Dermis microvascular lymphatic vessel endothelial cell (primary cell): ENCODE results near the gene CES3. TPM values are rescaled to one million over a fixed set of nuclear protein-coding genes. Genes with fewer than 3 reads are reported as not detected.
A peak's percentile ranks its signal among the peaks of the same experiment; 100 is the strongest.

Experiments
- DNase-seq, 2 donors: peaks; one replicate each; pipeline versions ENCODE4 v3.0.0 to v3.0.0-alpha.2; 2010; ENCODE audit warnings: low read depth in 2 of 2
- total RNA-seq: library from RNA; depleted of rRNA; stranded (reverse); fragments of >200 nt; gene quantifications from 2 replicates; pipeline ENCODE4 v1.2.1, GENCODE V29; 2014

Gene CES3, protein sequence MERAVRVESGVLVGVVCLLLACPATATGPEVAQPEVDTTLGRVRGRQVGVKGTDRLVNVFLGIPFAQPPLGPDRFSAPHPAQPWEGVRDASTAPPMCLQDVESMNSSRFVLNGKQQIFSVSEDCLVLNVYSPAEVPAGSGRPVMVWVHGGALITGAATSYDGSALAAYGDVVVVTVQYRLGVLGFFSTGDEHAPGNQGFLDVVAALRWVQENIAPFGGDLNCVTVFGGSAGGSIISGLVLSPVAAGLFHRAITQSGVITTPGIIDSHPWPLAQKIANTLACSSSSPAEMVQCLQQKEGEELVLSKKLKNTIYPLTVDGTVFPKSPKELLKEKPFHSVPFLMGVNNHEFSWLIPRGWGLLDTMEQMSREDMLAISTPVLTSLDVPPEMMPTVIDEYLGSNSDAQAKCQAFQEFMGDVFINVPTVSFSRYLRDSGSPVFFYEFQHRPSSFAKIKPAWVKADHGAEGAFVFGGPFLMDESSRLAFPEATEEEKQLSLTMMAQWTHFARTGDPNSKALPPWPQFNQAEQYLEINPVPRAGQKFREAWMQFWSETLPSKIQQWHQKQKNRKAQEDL
- not detected in 2 replicates for total RNA-seq

GRCh38 chr16:66961065-66961744, at the start of gene CES3:
TSS of gene CES3 (plus strand) at chr16:66961266. CDS start at chr16:66961308, 42 bp downstream.
- DNase-seq: peak; percentile 28 to 66

DNA sequence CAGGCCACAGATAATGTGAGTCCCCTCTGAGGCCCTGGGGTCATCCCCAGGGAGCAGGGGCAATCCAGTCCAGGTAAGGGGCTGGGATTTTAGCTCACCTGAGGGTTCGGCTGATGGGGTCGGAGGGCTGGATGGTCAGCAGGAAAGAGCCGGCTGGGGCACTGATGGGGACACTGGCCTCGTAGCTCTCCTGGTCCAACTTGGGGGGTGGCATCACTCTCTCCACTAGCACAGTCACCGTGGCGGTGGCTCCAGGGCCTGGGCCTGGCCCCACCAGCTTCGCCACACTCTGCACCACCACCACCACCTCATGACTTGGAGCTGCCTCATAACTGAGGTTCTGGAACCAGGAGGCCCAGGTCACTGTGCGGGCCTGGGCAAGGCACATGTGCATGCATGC, 49.3 kb upstream of the CES3 start:
- DNase-seq: no peak

DNA sequence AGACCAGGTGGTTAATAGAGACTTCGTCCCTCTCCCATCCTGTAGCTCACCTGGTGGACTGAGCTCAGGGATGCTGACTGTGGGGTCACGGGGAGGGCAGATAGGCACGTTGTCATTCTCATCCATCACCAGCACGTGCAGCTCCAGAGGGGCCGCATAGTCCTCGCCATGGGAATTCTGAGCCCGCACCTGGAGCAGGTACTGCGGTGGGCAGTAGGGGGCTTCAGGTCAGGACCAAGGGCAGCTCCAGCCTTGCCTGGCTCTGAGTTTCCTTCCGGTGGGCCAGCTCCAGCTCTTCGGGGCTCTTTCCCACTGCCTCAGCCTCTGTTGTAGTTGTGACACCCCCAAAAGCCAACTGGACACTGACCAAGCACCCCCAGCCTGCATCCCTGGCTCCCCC, 48.0 kb upstream of the CES3 start:
- no peak for DNase-seq

GRCh38 chr16:66913711-66914110, 47.4 kb upstream of the CES3 start:
- DNase-seq: no peak

DNA sequence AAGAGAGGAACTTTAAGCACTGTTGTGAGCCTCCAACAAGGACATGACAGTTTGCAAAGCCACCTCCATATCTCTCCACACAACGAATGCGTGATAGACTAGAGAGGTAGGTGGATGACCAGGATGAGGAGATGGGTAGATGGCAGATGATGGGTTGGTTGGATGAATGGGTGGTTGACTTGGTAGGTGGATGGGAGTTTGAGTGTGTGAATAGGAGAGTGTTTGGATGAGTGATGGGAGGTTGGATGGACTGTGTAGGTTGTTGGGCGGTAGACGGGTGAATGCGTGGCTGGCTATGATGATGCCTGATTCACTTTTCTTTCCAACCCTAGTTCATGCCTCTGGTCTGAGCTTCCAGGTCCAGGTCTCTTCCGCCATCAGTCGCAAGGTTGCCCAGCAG, 46.5 kb upstream of the CES3 start:
- no peak for DNase-seq

DNA sequence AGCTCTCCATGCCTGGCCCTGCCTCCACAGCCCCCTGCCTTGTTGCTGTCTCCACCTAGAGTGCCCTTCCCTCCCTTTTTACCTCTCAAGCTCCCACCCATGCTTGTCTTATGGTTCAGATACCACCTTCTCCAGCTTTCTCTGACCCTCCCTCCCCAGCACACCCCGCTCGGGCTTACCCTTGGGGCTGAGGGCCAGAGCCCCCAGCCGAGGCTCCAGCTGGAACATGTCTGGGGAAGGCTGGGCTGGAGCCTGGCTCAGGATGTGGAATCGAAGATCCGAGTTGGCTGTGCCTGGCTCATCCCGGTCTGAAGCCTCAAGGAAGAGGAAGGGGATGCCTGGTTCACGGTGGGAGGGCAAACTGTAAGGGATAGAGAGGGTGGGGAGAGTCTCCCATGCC, 46.0 kb upstream of the CES3 start:
- no peak for DNase-seq

DNA sequence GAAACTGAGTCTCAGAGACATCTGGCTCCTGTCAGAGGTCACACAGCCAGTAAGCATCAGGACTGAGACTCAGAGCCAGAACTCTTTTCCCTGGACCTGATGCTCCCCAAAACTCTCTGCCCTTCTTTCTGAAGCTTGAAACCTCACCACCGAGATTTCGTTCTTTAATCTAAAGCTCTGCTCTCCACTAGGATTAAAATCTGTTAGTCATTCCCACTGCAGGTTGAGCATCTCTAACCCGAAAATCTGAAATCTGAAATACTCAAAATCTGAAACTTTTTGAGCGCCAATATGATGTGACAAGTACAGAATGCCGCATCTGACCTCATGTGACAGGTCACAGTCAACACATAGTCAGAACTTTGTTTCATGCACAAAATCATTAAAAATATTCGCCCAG, 44.5 kb upstream of the CES3 start:
- DNase-seq: no peak

GRCh38 chr16:66917741-66918140, 43.3 kb upstream of the CES3 start:
- no peak for DNase-seq

- DNase-seq: no peak
Observed at GRCh38 chr16:66918355-66918754, 42.7 kb upstream of the CES3 start.

DNA sequence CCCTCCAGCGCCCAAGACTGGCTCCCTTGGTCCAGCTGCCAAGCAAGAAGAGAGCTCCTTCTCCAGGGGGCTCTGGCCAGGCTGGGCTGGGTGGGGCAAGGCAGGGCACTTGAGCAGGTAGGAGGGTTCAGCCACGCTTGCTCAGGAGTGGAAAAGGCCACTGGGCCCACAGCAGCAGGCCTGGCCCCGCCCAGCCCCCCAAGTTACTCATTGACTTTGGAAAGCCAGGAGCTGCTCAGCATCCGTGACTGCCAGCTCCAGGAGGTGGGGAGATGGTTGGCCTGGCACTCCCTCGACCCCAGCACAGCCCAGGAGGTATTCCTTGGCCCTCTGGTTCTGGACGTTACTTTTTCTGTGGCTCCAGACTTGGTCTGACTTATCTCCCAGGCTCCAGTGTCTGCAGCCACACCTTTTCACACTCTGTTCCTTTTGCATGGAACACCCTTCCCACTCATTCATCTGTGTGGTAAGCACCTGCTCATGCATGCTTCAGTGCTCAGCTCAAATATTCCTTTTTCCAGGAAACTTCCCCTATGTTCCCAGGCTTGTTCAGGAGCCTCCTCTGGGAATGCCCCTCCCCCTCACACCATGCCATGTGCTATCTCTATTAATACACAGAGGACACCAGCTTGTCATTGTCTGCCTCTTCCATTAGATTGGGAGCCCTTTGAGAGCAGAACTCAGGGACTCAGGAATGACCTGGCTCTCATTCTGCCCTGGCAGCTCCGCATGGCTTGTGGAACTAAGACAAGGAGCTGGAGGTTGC, 42.1 kb upstream of the CES3 start, which contains the start of gene CDH16:
CDH16 (minus strand) TSS at position 83 of the 766 bp plus-strand sequence. CDS start 820 bp downstream, outside the sequence.
- DNase-seq: no peak

- no peak for DNase-seq
Observed at GRCh38 chr16:66919569-66920298, 41.3 kb upstream of the CES3 start.

- no peak for DNase-seq
Observed at GRCh38 chr16:66920299-66920590, 40.8 kb upstream of the CES3 start.

DNA sequence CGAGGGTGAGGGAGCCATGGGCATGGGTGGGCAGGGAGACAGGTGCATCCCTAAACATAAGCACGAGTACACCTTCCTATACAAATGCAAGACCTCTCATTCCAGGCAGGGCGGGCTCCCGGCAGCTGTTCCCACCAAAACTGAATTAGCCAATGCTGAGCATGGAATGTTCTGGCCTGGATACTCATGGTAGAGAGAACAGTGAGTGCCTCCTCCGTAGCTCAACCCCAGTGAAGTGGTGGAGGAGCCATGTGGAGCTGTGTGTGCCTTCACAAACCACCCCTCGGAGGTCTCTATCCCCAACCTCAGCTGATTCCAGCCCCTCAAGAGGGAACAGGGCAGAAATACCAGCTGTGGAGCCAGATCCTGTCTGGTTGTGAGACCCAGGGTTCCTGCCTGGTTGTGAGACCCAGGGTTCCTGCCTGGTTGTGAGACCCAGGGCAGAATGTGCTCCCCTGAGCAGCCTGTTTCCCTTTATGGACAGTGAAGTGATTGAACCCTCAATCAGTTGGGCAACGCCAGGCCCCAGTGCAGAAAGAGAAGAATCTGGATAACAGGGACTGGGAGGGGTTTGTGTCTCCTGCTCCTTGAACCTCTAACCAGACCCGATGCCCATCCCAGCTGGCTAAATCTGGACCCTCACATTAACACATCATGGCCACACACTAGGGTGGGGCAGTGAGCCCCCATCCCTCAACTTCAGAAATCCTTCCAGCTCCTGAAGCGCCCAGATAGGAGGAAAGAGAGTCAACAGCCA, 40.0 kb upstream of the CES3 start:
- no peak for DNase-seq

DNA sequence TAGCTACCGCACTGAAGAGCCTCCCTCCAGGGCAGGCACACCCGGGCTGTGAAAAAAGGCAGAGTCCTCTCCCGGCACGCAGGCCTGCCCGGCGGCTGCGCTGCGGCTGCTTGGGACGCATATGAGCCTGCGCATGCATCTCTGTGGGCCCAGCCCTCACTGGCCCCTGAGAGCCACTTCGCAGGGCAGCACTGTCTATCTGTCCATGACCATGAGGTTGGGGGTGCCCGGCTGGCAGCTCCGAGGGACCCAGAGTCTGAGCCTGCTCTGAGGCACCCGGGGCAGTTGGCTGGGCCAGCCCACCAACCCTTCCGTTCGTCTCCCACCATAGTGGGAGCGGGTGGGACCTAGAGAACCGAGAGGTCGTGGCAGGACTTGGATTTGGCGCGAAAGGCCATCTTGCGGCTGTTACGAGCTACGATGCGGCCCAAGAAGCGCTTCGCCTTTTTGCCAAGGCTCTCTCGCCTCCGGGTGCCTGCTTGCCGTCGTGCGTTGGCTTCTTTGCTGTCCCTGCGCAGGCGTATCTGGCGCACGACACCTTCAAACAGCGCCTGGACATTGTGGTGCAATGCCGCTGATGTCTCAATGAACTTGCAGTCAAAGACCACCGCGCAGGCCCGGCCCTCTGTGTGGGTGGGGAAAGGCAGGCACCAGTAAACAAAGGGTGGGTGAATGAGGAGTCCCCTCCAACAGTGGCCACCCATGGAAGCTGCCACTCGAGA, 39.2 kb upstream of the CES3 start:
- no peak for DNase-seq

GRCh38 chr16:66923247-66923731, 37.8 kb upstream of the CES3 start:
- no peak for DNase-seq

DNA sequence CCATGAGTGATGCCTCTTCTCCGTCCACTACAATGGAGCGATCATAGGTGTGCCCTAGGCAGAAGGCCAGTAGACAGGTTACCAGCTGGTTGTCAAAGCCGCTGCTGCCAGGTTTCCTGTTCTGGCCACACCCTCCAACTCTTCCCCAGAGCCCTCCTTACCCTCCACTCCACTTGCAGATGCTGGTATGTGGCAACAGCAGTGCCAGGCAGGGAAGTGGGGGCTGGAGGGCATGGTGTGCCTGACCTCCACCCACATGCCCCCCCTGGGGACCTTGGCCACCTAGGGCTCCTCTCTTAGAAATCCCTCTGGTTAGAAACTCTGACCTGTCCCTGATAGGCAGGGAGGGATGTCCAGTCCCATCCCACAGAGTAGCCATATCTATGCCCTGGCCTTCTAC, 37.2 kb upstream of the CES3 start:
- DNase-seq: no peak

DNA sequence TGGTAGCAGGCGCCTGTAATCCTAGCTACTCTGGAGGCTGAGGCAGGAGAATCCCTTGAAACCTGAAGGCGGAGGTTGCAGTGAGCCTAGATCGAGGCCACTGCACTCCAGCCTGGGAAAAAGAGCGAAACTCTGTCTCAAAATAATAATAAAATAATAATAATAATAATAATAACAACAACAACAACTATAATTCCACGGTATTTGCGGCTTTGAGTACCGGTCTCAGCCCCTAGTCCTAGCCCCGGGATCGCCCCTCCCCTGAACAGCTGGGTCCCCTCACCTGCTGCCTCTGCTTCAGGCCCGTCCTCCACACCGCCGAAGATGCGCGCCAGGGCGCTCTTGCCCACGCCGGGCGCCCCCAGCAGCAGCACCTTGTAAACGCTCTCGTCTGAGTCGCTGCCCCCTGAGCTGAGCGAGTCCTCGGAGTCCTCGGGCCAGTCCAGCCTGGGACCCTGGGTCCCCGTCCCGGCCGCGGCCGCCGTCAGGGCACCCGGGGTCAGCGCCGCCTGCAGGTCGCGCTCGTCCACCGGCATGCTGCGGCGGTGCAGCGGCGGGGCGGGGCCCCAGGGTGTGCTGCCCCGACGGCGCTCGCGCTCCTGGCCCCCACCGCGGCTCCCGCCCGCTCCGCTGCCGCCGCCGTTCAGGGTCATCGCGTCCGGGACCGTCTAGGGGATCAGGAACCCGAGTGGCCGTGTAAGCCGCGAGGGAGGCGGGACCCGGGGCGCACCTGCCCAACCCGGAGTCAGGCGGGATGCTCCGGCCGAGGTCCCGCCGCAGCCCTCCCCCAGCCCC, 36.3 kb upstream of the CES3 start:
- DNase-seq: peak in 1 of 2 donors; percentile 19

DNA sequence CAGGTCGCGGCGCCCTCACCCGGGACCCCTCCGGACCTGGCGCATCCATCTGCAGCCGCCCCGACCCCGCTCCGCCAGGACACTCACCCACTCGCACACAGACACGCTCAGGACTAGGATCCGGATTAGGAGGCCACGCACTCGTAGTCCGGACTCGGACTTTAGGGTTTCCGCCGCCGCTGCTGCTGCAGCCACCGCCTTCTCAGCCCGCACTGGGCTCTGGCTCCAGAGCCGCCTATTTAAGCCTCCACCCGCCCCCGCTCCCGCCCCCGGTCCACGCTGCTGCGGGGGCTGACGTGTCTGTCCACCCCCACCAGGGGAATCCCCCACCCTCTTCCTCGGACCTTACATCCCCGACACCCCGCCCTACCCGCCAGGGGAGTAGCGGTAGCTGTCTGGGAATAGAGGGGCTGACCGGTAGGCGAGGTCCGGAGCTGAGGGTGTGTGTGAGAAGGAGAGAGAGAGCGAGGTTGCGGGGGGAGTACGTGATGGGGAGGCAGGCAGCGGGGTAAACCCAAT, 35.7 kb upstream of the CES3 start, which contains the start of gene RRAD:
RRAD (minus strand) TSS at position 214 of the 519 bp plus-strand sequence. CDS start 356 bp downstream, outside the sequence.
- DNase-seq: peak in 1 of 2 donors; percentile 56
